Parathyroid adenoma (tissue), 2 donors: ENCODE results near the gene TXNL4A.
A peak's percentile ranks its signal among the peaks of the same experiment; 100 is the strongest.

Source experiments
- H2AFZ ChIP-seq: fragments of 300-600 bp; sonication (generic); one replicate; pipeline ENCODE4 v1.7.0; 2017; ENCODE audit warnings: antibody characterized with exemption, mild to moderate bottlenecking
- H3K27ac ChIP-seq: fragments of 300-600 bp; sonication (generic); one replicate; pipeline ENCODE4 v1.7.0; 2017
- H3K27me3 ChIP-seq: fragments of 300-600 bp; sonication (generic); one replicate; pipeline ENCODE4 v1.7.0; 2017; ENCODE audit warnings: low read length; ENCODE audit not compliant: control insufficient read depth, insufficient read depth
- H3K36me3 ChIP-seq: fragments of 300-600 bp; sonication (generic); one replicate; pipeline ENCODE4 v1.7.0; 2017; ENCODE audit warnings: low read length; ENCODE audit not compliant: control insufficient read depth, insufficient read depth
- H3K4me1 ChIP-seq: fragments of 300-600 bp; sonication (generic); one replicate; pipeline ENCODE4 v1.7.0; 2017; ENCODE audit warnings: control low read depth
- H3K4me2 ChIP-seq: fragments of 300-600 bp; sonication (generic); one replicate; pipeline ENCODE4 v1.7.0; 2017; ENCODE audit warnings: low read length
- H3K4me3 ChIP-seq: fragments of 300-600 bp; sonication (generic); one replicate; pipeline ENCODE4 v1.7.0; 2017; ENCODE audit warnings: low read depth, low read length
- H3K79me2 ChIP-seq: fragments of 300-600 bp; sonication (generic); one replicate; pipeline ENCODE4 v1.7.0; 2017; ENCODE audit warnings: control low read depth
- H3K9ac ChIP-seq: fragments of 300-600 bp; sonication (generic); one replicate; pipeline ENCODE4 v1.7.0; 2017; ENCODE audit warnings: mild to moderate bottlenecking
- H3K9me3 ChIP-seq: fragments of 300-600 bp; sonication (generic); one replicate; pipeline ENCODE4 v1.7.0; 2017; ENCODE audit warnings: low read length; ENCODE audit not compliant: control insufficient read depth
- CTCF ChIP-seq: fragments of 300-600 bp; sonication (generic); IDR thresholded peaks from one replicate; pipeline ENCODE4 v1.7.0; 2017; ENCODE audit warnings: antibody characterized with exemption, mild to moderate bottlenecking
- donor health status: primary hyperparathyroidism.

TXNL4A gene

GRCh38 chr18:79971211-79971952, 17.0 kb downstream of the TXNL4A start:
- H3K9ac ChIP-seq = no peak overlapping the region
- H2AFZ ChIP-seq = no peak overlapping the region
- peaks cover under 1% of the 10 kb centered on the region for H3K79me2 ChIP-seq
- no peaks in the 10 kb centered on the region for H3K4me1 ChIP-seq
- no peak for TF ChIP-seq CTCF
- no peaks in the 10 kb centered on the region for H3K27me3 ChIP-seq
- no peak overlapping the region for H3K4me3 ChIP-seq
- H3K4me2 ChIP-seq = no peak overlapping the region
- H3K27ac ChIP-seq = no peak overlapping the region
- no peaks in the 10 kb centered on the region for H3K36me3 ChIP-seq
- H3K9me3 ChIP-seq = no peaks in the 10 kb centered on the region

GRCh38 chr18:79970419-79971133, 17.8 kb downstream of the TXNL4A start:
- Histone ChIP-seq H3K4me2 (no peak overlapping the region), H3K4me3 (no peak overlapping the region), H3K4me1 (peaks cover 2% of the 10 kb centered on the region), H2AFZ (no peak overlapping the region), H3K27me3 (no peaks in the 10 kb centered on the region), H3K9ac (no peak overlapping the region), H3K27ac (no peak overlapping the region), H3K9me3 (no peaks in the 10 kb centered on the region), H3K79me2 (no peaks in the 10 kb centered on the region), H3K36me3 (no peaks in the 10 kb centered on the region)
- TF ChIP-seq CTCF = no peak

GRCh38 chr18:79965119-79965902, 23.1 kb downstream of the TXNL4A start:
- Histone ChIP-seq H3K27me3 (no peaks in the 10 kb centered on the region), H3K4me2 (peak overlapping the region; percentile 79), H3K9ac (no peak overlapping the region), H3K79me2 (no peaks in the 10 kb centered on the region), H3K9me3 (no peaks in the 10 kb centered on the region), H2AFZ (peak overlapping the region; percentile 93), H3K27ac (peak overlapping the region; percentile 51), H3K4me1 (peaks cover 4% of the 10 kb centered on the region), H3K4me3 (peak overlapping the region; percentile 67), H3K36me3 (no peaks in the 10 kb centered on the region)
- TF ChIP-seq CTCF = no peak

GRCh38 chr18:79964330-79965118, 23.8 kb downstream of the TXNL4A start, which contains the start of gene HSBP1L1:
Gene HSBP1L1 (plus strand): TSS chr18:79964643. CDS start chr18:79964736, 93 bp downstream.
- H3K4me1 ChIP-seq = peaks cover 4% of the 10 kb centered on the region
- peak within 1 kb of the TSS; percentile 51 for H3K27ac ChIP-seq
- H3K9ac ChIP-seq = peak within 1 kb of the TSS; percentile 64
- peak within 1 kb of the TSS; percentile 93 for H2AFZ ChIP-seq
- H3K79me2 ChIP-seq = no peaks in the 10 kb centered on the region
- H3K4me3 ChIP-seq = peak within 1 kb of the TSS; percentile 67
- no peaks in the 10 kb centered on the region for H3K9me3 ChIP-seq
- H3K4me2 ChIP-seq = peak within 1 kb of the TSS; percentile 79
- H3K36me3 ChIP-seq = no peaks in the 10 kb centered on the region
- peak; percentile 48 for TF ChIP-seq CTCF
- H3K27me3 ChIP-seq = no peaks in the 10 kb centered on the region
